PC-3 (cell line): Measurements from ENCODE around the gene CCDC60. TPM values are rescaled to one million over a fixed set of nuclear protein-coding genes. Genes with fewer than 3 reads are reported as not detected.

Experiments used
- ATAC-seq: fragments of 200-7000 bp; cut with Tn5 transposase; 2 replicates; pipeline ENCODE4 v1.9.1; 2020; ENCODE audit warnings: mild to moderate bottlenecking, moderate library complexity
- BruUV-seq: library from RNA; stranded (reverse); fragments of 400-500 nt; replicated peaks from 2 replicates; lab custom pipeline; 2021; lab: Mats Ljungman, UMichigan
- CTCF ChIA-PET: fragments of 300-600 bp; sonication (Branson Sonifier 250); formaldehyde crosslinking; loops from one replicate; lab custom pipeline; 2022; ENCODE audit warnings: antibody characterized with exemption; lab: Charles Lee
- POLR2A ChIA-PET: fragments of 300-600 bp; sonication (Branson Sonifier 250); formaldehyde crosslinking; loops from one replicate; lab custom pipeline; 2022; ENCODE audit warnings: antibody characterized with exemption; ENCODE audit not compliant: unreplicated experiment; lab: Charles Lee
- DNase-seq: peaks from one replicate; pipeline ENCODE4 v3.0.0-alpha.2; 2015
- H2AFZ ChIP-seq: fragments of 300-600 bp; sonication (generic); 2 replicates; pipeline ENCODE4 v1.6.0; 2016; ENCODE audit warnings: antibody characterized with exemption, low read length
- H3F3A ChIP-seq: fragments of 300-600 bp; sonication (generic); one replicate; pipeline ENCODE4 v1.6.0; 2017; ENCODE audit warnings: antibody characterized with exemption, low read length, control low read depth, mild to moderate bottlenecking; ENCODE audit not compliant: unreplicated experiment
- H3K27ac ChIP-seq: fragments of 300-600 bp; sonication (generic); 2 replicates; pipeline ENCODE4 v1.5.1; 2016; ENCODE audit warnings: mild to moderate bottlenecking, low read length
- H3K27me3 ChIP-seq: fragments of 300-600 bp; sonication (generic); 2 replicates; pipeline ENCODE4 v1.6.1; 2016; ENCODE audit warnings: low read length, mixed read lengths
- H3K36me3 ChIP-seq: fragments of 300-600 bp; sonication (generic); 2 replicates; pipeline ENCODE4 v1.6.1; 2016; ENCODE audit warnings: low read depth, mixed run types, low read length, mixed read lengths
- H3K4me1 ChIP-seq: fragments of 300-600 bp; sonication (generic); 2 replicates; pipeline ENCODE4 v1.5.1; 2016; ENCODE audit warnings: low read length; ENCODE audit not compliant: insufficient read depth
- H3K4me2 ChIP-seq: fragments of 300-600 bp; sonication (generic); 2 replicates; pipeline ENCODE4 v1.6.0; 2016; ENCODE audit warnings: low read length
- H3K4me3 ChIP-seq: fragments of 300-600 bp; sonication (generic); 2 replicates; pipeline ENCODE4 v1.5.1; 2016; ENCODE audit warnings: mild to moderate bottlenecking, low read length, mixed read lengths
- H3K79me2 ChIP-seq: fragments of 300-600 bp; sonication (generic); 2 replicates; pipeline ENCODE4 v1.6.1; 2017; ENCODE audit warnings: low read length, mixed read lengths
- H3K9ac ChIP-seq: fragments of 300-600 bp; sonication (generic); 2 replicates; pipeline ENCODE4 v1.6.0; 2016; ENCODE audit warnings: mild to moderate bottlenecking, low read length
- H3K9me2 ChIP-seq: fragments of 300-600 bp; sonication (generic); replicated peaks from 2 replicates; pipeline ENCODE4 v1.6.1; 2016; ENCODE audit warnings: mixed run types, low read length, mixed read lengths
- H3K9me3 ChIP-seq: fragments of 300-600 bp; sonication (generic); 2 replicates; pipeline ENCODE4 v1.6.1; 2016; ENCODE audit warnings: low read length, mixed read lengths
- H4K20me1 ChIP-seq: fragments of 300-600 bp; sonication (generic); 2 replicates; pipeline ENCODE4 v1.6.1; 2016; ENCODE audit warnings: low read length, mixed read lengths
- CTCF ChIP-seq: fragments of 300-600 bp; sonication (generic); conservative IDR thresholded peaks from 2 replicates; pipeline ENCODE4 v1.5.1; 2017; ENCODE audit warnings: antibody characterized with exemption, low read depth, mild to moderate bottlenecking, low read length
- EZH2 ChIP-seq: fragments of 300-600 bp; sonication (generic); IDR thresholded peaks from one replicate; pipeline ENCODE4 v1.6.1; 2017; ENCODE audit warnings: antibody characterized with exemption, mild to moderate bottlenecking, low read length; ENCODE audit not compliant: unreplicated experiment
- EZH2phosphoT487 ChIP-seq: fragments of 300-600 bp; sonication (generic); IDR thresholded peaks from 2 replicates; pipeline ENCODE4 v1.6.1; 2018; ENCODE audit warnings: mild to moderate bottlenecking, antibody characterized with exemption, low read length, borderline replicate concordance
- intact Hi-C: fragments of 100-400 bp; cut with micrococcal nuclease; formaldehyde crosslinking; loops from 2 replicates; pipeline ENCODE4 v1.9.0; 2023
- total RNA-seq: library from RNA; depleted of rRNA; stranded (reverse); fragments of >200 nt; gene quantifications from 2 replicates; pipeline ENCODE4 v1.2.3, GENCODE V29; 2014

Gene CCDC60
- total RNA-seq, 1 experiment from 2014 or later: not detected

- H3K9ac ChIP-seq: no peak overlapping the region
- peak; percentile 12 for DNase-seq
Observed at GRCh38 chr12:119328111-119328510, 6.4 kb upstream of the CCDC60 start.

GRCh38 chr12:119338593-119339363, 4.2 kb downstream of the CCDC60 start:
- Histone ChIP-seq H3K9me3 (no peaks in the 10 kb centered on the region), H3K9ac (no peak overlapping the region), H2AFZ (no peak overlapping the region), H3K79me2 (no peaks in the 10 kb centered on the region), H3F3A (no peaks in the 10 kb centered on the region), H3K9me2 (no peaks in the 10 kb centered on the region), H3K27ac (no peak overlapping the region), H4K20me1 (no peaks in the 10 kb centered on the region), H3K27me3 (peaks cover 44% of the 10 kb centered on the region), H3K36me3 (no peaks in the 10 kb centered on the region), H3K4me1 (no peaks in the 10 kb centered on the region), H3K4me2 (no peak overlapping the region), H3K4me3 (no peak overlapping the region)
- ATAC-seq (no peak), DNase-seq (no peak)
- POLR2A ChIA-PET: no interaction called here
- TF ChIP-seq EZH2: no peak
- TF ChIP-seq EZH2phosphoT487: no peak
- TF ChIP-seq CTCF: no peak
- CTCF ChIA-PET: no interaction called here
- BruUV-seq: no TSS peak
- intact Hi-C loops: no loop called here

More at GRCh38 chr12:119328111-119328510, 6.4 kb upstream of the CCDC60 start:
- Histone ChIP-seq H3F3A (no peaks in the 10 kb centered on the region), H3K9me2 (no peaks in the 10 kb centered on the region), H3K4me2 (no peak overlapping the region), H3K9me3 (no peaks in the 10 kb centered on the region), H3K4me3 (no peak overlapping the region), H3K27ac (no peak overlapping the region), H2AFZ (no peak overlapping the region), H3K36me3 (no peaks in the 10 kb centered on the region), H4K20me1 (no peaks in the 10 kb centered on the region), H3K79me2 (no peaks in the 10 kb centered on the region), H3K4me1 (no peaks in the 10 kb centered on the region), H3K27me3 (peaks cover 9% of the 10 kb centered on the region)
- no TSS peak for BruUV-seq
- intact Hi-C loops: no loop called here
- ATAC-seq: no peak
- peak; percentile 38 for TF ChIP-seq CTCF
- no peak for TF ChIP-seq EZH2phosphoT487
- POLR2A ChIA-PET: no interaction called here
- CTCF ChIA-PET: no interaction called here

- no peak overlapping the region for H3K4me3 ChIP-seq
- no peak overlapping the region for H3K27ac ChIP-seq
- H3K27me3 ChIP-seq: peaks cover 32% of the 10 kb centered on the region
- H3K79me2 ChIP-seq: no peaks in the 10 kb centered on the region
- H3K9ac ChIP-seq: no peak overlapping the region
- intact Hi-C loops: no loop called here
- ATAC-seq (no peak), DNase-seq (no peak)
- ChIA-PET POLR2A (no interaction called here), CTCF (no interaction called here)
- TF ChIP-seq EZH2 (no peak), CTCF (no peak), EZH2phosphoT487 (no peak)
- H3K36me3 ChIP-seq: no peaks in the 10 kb centered on the region
- no TSS peak for BruUV-seq
- no peak overlapping the region for H2AFZ ChIP-seq
- H3K9me2 ChIP-seq: no peaks in the 10 kb centered on the region
- no peaks in the 10 kb centered on the region for H3K4me1 ChIP-seq
- no peak overlapping the region for H3K4me2 ChIP-seq
- H3F3A ChIP-seq: no peaks in the 10 kb centered on the region
- H4K20me1 ChIP-seq: no peaks in the 10 kb centered on the region
- H3K9me3 ChIP-seq: no peaks in the 10 kb centered on the region
Observed at GRCh38 chr12:119340578-119340977, 6.0 kb downstream of the CCDC60 start.
